Thyroid gland (tissue), 4 donors: ENCODE measurements around the gene ELAVL2.

ENCODE experiments used
- CTCF ChIP-seq, 6 experiments: fragments of 200-600 bp in 3 of 6; fragments of 450-650 bp in 3 of 6; sonication (generic) in 3 of 6; IDR thresholded peaks; one replicate each; pipeline ENCODE4 v1.5.1; 2016 to 2019; ENCODE audit warnings: antibody characterized with exemption in 6 of 6, mild to moderate bottlenecking in 2 of 6, inconsistent platforms in 1 of 6, moderate library complexity in 1 of 6
- POLR2A ChIP-seq, 2 donors: fragments of 450-650 bp; IDR thresholded peaks; one replicate each; pipeline ENCODE4 v1.6.1; 2017; ENCODE audit warnings: antibody characterized with exemption in 2 of 2, mild to moderate bottlenecking in 2 of 2, moderate library complexity in 1 of 2

GRCh38 chr9:23775549-23775948 lies 50.5 kb downstream of the ELAVL2 start:
- no peak for TF ChIP-seq CTCF (IDR thresholded peaks at IDR 0.05)
- no peak for TF ChIP-seq POLR2A (IDR thresholded peaks at IDR 0.05)
